ENCODE data around the gene CSGALNACT2.

Gene CSGALNACT2

DNA sequence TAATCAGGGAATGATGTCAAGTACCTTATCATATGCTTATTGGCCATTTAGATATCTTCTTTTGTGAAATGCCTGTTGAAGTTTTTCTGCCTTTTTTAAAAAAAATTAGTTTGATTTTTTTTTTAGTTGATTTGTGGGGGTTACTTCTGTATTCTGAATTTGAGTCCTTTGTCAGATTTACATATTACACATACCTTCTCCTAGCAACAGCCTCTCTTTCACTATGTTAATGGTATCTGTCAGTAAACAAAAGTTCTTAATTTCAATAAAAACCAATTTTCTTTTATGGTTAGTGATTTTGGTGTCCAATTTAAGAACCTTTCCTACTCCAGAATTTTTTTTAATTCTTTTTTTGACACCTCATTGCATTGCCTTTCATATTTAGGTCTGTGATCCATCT, 52.0 kb downstream of the CSGALNACT2 start:
- no peak for DNase-seq

DNA sequence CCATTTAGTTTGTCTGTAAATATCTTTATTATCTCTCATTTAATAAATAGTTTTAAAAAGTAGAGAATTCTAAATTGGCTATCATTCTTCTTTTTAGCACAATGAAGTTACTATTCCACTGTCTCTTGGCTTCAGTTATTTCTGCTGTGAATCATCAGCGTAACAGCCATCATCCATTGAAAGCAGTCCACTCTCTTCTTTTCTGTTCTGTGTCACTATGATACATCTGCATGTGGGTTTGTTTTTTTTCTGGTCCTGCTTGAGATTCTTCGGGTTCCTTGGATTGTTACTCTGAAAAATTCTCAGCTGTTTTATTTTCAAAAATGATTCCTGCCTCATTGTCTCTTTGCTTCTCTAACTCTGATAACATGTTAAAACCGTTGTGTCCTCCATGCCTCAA, 52.5 kb downstream of the CSGALNACT2 start:
- DNase-seq = no peak

DNA sequence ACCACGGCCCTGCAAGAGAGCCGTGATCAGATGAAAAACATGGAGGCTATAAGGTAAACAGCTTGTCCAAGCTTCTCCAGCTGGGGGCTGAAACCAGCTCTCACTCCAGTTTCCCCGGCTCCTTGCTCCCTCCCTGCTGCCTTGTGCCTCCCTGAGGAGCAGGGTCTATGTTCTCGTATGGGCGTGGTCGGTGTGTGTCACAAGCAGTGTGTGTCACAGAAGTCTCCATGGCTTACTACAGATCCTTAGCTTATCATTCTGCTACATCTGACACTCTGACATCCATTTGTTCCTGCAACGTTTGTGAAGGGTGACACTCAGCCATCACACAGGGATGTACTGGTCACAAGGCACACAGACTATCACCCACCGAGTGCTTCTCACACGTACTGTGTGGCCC, 54.6 kb downstream of the CSGALNACT2 start:
- DNase-seq = no peak

DNA sequence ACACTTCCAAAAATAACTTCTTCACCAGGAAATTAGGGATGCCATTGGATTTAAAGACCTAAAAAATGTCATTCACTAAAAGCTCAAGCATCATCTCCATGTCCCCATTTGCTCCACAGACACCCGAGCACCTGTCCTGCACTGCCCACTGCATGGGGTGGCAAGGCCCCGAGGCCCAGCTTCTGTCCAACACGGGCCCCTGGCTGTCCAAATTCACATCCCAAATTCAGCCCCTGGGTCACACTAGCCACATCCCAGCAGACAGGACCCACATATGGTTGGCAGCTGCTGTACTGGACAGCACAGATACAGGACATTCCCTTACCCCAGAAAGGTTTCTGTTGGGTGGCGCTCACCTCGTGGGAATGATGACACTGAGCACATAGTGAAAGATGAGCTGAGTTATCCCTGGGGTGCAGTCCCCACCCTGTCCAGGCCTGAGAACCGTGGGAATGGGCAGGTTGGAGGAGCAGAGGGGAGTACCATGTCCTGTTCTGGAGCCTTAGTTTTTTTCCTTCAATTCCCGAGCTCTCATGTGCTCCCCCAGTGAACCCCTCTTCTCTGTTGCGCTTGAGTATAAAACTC, 55.3 kb downstream of the CSGALNACT2 start:
- DNase-seq = no peak

DNA sequence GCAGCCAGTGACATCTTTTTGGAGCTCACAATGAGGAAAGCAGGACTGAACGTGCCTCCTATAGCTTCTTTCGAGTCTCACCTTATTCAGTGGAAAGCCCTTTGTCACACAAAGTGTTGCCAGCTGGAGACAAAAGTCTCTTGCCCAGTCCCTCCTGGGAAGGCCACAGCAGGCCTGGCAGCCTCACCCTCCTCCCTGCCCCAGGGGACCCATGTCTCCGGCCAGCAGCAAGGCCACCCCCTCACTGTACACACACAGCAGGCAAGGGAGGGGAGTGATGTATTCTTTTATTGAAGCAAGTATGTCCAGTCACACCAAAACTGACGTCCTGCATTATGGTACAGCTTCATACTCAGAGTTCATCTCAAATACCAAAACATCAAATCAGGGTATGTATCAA, 56.0 kb downstream of the CSGALNACT2 start:
- DNase-seq = no peak

DNA sequence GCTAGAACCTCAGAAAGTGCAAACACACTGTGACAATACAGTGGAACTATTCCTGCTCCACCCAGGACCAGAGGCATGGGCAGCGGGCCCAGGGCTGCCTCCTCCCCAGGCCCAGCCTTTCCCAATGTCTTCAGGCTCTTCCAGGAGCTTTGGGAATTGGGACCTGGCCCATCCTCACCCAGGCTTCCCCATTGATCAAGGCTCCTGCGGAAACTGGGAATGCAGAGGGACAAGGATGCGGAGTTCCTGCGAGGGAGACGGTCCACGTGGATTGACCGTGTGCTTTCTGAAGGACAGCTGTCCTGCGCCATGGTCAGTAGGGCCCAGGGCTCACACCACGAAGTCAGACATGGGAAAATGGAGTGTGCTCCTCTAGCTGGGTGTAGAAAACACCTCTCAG, 56.6 kb downstream of the CSGALNACT2 start:
- DNase-seq = no peak

DNA sequence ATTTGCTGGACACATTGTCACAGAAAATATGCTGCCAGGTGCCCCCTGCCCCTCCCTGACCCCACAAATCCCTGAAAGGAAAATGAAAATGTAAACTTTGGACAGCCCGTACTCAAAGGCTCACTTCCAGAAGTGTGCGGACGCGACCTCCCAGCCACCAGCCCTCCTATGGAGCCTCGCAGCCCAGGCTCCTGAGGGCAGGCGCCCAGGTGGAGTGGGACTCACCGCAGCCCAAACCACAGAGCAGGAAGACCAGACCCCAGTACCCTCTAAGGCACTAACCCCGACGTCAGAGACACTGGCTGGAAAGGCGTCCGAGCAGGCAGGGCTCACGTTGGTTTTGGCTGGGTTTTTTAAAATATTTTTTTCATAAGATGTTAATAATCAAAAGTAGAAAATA, 57.3 kb downstream of the CSGALNACT2 start:
- no peak for DNase-seq

DNA sequence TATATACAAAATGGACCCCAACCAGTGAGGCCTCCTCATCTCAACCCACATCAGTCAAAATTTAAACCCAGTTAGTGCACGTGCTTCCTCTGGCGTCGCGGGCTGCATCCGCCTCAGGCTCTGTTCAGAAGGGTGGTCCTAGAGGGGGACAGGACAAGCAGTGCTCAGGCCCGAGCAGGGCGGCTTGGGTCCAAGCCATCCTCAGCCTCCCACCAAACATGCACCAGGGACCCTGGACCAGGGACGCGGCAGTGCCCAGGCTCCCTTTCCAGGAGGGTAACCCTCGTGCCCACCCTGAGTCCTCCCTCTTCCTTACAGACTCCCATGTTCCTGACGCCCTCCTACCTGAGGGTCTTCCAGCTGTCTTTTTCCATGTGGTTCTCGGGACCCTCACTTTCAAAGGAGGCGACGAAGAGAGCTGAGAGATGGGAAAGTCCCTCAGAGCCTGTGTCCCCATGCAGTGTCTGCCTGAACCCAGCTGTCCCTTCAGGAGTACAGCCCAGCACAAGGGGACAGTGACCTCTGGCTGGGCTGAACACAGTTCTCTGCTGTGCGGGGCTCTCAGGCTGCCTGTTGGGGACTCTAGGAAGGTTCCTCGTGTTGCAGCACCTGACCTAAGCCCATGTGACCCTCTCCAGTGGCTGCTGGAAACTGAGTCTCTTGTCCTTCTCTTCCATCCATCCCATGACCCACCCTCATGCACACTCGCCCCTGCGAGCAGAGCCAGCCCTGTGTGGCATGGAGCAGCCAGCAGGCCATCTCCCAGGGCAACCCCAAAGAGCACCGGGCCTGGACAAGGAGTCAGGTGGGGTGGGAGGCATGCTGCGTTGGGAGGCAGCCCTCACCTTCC, 58.1 kb downstream of the CSGALNACT2 start:
- DNase-seq = no peak

DNA sequence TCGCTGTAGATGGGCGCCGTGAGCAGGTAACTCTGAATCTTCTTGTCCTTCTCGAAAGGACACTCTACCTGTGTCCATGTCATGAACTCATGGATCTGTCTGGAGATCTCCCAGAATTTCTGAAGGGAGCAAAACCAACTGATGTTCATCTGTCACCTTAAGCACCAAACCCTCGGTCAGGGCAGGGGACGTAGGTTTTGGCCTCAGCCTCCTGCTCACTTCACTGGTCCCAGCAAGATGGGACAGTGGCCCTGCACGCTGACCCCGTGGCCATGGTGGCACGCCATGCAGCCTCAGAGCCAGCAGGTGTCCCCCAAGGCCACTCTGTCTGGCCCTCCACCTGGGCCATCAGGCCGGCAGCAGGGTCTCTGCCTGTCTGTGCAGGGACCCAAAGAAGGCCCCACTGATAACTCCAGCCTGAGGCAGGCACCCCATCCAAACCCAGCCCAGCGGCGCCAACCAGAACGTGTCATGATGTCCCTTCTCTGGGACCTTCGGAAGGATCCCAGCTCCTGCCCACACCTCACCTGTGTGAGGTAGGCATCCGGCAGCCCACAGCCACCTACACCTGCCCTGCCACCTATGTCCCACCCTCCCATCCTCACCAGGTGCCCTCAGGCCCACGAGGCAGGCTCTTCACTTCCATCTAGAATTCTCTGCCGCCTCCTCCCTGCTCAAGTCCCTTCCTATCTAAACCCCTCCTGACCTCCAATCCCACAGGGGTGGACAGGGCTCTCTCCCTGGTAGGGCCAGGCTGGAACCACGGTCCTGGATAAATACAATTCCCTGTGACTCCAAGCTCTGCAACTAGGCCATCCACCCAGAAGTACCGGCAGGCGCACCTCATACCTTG, 59.0 kb downstream of the CSGALNACT2 start:
- no peak for DNase-seq

DNA sequence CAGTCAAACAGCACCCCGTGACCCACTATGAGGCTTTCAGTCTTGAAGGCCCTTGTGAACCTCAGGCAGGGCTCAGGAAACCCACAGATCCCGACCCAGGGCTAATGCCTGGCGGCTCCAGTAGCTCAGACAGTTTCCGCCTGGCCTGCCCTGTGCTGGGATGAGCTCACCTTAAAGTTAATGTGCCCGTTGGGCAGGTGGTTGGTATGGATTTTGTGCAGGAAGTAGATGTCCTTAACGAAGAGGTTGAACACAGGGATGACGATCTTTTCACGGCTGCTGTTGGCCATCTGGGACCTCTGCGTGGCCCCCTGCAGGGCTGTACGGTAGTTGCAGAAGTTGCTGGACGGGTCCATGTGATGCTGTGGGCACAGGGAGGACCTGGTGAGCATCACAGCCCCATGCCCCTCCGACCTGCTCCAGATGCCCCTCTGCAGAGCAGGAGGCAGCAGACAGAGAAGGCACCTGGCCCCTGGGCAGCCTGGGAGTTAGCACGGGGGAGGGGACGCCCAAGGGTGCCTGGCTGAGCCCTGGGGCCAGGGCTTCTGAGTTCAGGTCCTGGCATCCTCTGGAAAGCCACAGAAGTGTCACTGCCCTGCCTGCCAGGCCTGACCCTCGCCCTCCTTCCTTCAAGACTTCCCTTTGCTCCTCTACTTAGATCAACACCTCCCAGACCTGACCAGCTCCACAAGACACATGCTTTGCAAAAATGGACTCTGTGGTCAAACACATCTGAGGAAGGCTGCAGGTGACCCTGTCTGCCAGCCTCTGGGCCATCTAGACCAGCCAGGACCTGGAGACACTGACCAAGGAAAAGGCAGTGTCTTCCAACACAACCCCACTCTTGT, 59.8 kb downstream of the CSGALNACT2 start:
- DNase-seq = no peak

DNA sequence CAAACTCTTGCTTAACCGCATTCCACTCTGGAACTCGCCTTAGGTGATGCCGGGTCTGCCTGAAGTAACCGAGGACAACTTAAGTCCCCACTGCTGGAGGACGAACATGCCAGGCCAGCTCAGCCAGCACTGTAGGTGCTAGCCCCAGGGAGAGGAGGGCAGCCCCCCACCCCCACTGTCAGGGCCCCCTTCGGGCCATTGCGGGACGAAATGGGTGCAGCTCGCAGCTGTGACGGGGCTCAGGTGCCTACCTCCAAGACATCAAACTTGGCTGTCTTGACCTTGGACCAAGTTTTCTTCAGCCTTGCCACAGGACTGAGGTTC, 60.4 kb downstream of the CSGALNACT2 start:
- no peak for DNase-seq

DNA sequence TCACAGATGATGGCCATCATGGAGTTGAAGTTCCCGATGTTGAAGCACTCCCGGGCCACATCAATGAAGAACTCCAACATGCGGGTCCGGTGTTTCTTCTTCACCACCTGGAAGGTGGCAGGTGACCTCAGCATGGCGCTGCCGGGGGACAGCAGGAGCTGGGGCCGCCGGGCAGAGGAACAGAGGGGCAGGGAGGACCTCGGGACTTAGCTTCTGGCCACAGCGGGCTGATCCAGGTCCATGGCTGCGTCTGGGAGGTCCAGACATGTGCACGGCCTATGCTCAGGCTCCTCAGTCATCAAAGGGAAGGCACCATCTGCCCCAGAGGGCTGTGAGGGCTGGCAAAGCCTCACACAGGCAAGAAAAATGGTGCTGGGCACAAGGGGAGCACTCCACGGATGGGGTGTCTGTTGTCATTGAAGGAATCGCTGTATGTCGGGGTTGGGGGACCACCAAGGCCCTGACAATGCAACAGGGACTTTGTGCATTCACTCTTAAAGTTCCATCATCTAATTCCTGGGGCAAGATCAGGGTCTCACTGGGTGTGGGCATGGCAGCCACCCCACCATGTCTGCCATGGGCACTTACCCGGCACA, 60.9 kb downstream of the CSGALNACT2 start:
- no peak for DNase-seq

DNA sequence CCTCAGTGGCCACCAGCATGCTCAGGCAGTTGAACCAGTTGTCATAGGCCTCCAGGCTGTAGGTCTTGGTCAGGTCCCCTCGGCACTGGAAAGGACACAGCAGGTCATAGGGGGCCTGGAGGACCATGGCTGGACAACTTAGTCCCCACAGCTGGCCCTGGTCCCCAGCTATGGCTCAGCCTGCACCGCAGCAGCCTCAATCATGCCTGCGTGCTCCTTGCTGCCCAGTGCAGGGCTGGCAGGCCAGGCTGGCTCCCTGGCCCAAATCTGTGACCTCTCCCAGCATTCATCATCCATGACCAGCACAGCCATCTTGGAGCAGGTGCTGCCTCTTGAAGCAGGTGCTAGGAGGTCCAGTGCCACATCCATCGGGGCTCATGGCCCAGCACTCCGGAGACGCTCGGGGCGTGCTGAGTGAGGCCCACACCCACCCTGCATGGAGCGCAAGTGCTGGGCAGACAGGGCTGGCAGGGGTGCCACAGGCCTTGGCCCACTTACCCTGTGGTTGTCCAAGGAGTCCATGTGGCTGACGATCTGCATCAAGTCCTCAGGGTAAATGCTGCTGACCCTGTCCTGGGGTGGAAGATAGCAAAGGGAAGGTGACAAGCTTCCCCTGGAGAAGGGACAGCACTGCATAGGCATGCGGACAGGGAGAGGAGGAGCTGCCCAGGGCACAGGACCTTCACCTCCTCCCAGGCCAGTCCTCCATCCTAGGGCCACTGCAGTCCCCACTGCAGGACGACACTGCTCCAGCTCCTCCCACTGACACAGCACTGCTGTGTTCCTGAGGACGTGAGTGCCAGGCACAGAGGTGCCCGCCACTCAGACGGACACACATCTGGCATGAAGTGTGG, 61.7 kb downstream of the CSGALNACT2 start:
- no peak for DNase-seq

DNA sequence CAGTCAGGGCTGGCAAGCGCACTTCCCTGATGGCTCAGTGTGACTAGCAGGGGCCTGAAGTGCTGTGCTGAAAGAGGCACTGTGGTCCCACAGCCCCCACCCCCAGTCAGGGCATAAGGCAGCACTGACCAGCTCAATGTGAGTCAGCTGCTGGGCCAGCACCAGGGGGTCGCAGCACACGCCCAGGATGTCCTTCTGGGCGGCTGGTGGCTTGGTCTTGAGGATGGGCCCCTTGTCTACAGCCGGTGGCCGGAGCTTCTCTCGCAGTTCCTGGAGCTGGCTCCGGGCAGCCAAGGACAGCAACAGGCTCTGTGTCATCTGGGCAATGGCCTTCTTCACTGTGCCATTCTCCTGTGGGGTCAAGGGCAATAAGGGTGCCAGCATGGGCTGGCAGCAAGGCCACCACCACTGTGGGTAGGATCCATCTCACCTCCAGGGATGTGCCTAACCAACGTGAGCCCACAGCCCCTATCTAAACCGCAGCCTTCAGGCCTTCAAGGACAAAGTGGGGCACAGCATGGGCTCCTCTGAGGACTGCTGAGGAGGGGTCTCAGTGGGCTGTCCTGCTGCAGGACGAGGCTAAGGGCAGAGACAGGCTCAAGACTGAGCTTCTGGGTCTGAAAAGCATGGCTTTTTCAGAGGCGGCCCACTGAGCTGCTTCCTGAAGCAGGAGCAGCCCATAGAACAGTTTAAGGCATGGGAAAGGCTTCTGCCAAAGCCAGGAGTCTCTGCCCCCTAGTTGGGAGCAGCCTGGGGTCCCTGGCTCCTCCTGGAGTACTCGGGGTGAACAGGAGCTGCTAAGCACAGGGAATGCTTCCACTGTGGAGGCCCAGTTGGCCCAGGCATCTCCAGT, 62.5 kb downstream of the CSGALNACT2 start:
- no peak for DNase-seq

DNA sequence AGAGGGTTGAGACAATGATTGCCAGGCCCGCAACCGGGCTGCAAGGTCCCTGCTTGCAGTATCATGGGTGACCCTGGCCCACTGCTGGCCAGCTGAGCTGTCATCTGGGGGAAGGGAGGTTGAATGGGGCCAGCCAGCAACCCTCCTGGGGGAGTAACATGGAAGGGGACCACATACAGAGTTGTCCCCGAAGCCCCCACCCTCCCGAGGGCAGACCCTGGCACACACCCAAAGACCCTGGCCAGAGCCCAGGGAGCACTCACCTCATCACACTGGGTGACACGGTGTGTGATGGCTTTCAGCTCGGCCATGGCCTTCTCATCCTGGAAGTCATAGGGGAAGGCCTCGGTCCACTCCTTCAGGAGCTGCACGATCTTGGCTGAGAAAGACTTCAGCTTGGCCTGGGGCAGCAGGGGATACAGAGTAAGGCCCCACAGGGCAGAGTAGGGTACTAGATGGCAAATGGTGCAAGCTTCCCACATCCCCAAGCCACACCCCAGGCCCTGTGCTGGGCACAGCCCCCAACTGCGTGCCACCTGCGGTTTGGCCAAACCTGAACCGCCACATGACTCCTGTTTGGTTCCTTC, 63.4 kb downstream of the CSGALNACT2 start:
- DNase-seq = no peak

DNA sequence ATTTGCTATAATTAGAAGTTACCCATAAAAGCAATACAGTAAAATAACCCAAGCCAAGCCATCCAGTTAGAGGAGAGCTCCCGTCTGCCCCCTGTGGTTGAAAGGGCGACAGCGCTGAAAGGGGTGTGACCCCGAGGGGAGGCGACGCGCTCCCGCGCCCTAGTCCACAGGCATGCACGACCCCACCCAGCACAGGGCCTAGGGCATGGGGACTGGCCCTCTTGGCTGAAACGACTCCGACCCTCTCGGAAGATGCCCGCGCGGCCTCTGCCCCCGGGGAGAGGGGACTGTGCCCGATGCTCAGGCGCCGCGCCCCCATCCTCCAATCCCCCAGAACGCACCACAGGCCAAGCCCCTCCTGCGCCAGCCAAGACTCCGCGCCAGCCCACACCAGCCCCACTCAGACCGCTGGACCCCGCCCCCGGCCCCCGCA, 64.0 kb downstream of the CSGALNACT2 start:
- DNase-seq = peak; percentile 22 to 36

DNA sequence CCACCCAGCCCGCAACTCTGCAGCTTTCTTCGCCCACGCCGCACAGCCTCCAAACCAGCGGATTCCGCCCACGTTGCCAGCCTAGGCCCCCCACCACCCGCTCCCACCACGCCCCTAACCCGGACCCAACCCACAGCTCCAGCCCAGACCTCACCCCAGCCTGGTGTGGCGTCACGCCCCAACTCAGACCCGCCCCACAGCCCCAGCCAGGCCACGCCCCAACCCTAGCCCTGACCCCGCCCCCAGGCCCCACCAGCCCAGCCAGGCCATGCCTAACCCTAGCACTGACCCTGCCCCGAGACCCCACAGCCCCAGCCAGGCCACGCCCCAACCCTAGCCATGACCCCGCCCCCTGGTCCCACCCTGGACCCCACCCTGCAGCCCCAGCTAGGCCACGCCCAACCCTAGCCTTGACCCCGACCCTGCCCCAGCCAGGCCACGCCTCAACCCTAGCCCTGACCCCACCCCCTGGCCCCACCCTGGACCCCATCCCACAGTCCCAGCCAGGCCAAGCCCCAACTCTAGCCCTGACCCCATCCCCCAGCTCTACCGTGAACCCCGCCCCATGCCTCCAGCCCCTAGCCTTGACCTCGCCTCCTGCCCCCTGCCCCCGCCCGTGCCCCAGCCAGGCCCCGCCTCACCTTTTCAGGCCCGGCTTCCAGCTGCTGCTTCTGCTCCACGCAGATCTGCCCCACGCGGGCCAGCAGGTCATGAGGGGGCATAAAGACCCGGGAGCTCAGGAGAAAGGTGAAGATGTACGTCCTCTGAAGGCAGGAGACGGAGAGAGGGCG, 64.6 kb downstream of the CSGALNACT2 start:
- DNase-seq = peak in 1 of 2 donors; percentile 36

DNA sequence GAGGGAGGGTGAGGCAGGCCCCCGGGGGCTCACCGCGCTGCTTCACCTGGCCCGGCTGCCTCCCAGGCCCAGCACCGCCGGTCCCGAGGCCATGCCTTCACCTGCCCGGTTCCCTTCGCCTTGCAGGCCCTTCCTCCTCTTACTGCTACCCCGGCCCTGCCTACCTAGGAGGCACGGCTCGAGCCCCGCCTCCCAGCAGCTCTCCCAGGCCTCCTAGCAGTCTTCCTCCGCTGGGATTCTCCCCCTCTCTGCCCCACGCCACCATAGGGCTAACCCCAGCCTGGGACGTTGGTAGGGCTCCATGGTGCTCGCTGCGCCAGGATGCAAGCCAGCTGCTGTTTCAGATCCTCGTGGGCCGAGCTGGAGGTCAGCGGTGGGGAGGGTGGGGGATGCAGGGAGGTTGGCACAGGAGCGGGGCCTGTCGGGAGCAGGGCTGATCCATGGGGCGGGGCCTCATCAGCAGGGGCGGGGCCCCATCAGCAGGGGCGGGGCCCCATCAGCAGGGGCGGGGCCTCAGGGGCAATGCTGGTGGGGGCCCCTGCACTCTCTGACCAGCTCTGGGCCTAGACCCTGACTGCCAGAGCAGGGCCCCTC, 65.3 kb downstream of the CSGALNACT2 start:
- no peak for DNase-seq

Data from bone marrow (tissue), 2 donors.